Naive B cell (primary cell): ENCODE results near the gene BTG2. TPM values are rescaled to one million over a fixed set of nuclear protein-coding genes. Genes with fewer than 3 reads are reported as not detected.

ENCODE experiments used
- ATAC-seq, 2 donors: fragments of 150-1000 bp; cut with Tn5 transposase; 2 replicates each; pipeline ENCODE4 v1.10.0; 2021; ENCODE audit warnings: low read depth in 2 of 2, mild to moderate bottlenecking in 2 of 2, moderate library complexity in 2 of 2
- DNase-seq: peaks from one replicate; pipeline ENCODE4 v3.0.0; 2022
- H3K27ac Mint-ChIP-seq, 6 donors: one replicate each; pipeline ENCODE4 v1.8.0; 2020 to 2022; ENCODE audit warnings: mild to moderate bottlenecking in 6 of 6, mixed read lengths in 6 of 6, moderate library complexity in 5 of 6, inconsistent platforms in 2 of 6
- H3K27me3 Mint-ChIP-seq, 3 donors: one replicate each; pipeline ENCODE4 v1.8.0; 2021 to 2022; ENCODE audit warnings: mixed read lengths in 3 of 3, mild to moderate bottlenecking in 1 of 3
- H3K36me3 Mint-ChIP-seq, 2 donors: one replicate each; pipeline ENCODE4 v1.8.0; 2020 to 2022; ENCODE audit warnings: mixed read lengths in 2 of 2, inconsistent platforms in 1 of 2, mild to moderate bottlenecking in 1 of 2
- H3K4me1 Mint-ChIP-seq, 3 donors: one replicate each; pipeline ENCODE4 v1.8.0; 2020 to 2022; ENCODE audit warnings: mixed read lengths in 3 of 3, inconsistent platforms in 1 of 3, mild to moderate bottlenecking in 1 of 3, moderate library complexity in 1 of 3
- H3K4me3 Mint-ChIP-seq, 8 donors: one replicate each; pipeline ENCODE4 v1.8.0; 2020 to 2022; ENCODE audit warnings: mild to moderate bottlenecking in 8 of 8, mixed read lengths in 8 of 8, moderate library complexity in 8 of 8, inconsistent platforms in 2 of 8
- H3K9me3 Mint-ChIP-seq, 7 donors: one replicate each; pipeline ENCODE4 v1.8.0; 2020 to 2022; ENCODE audit warnings: mixed read lengths in 7 of 7, mild to moderate bottlenecking in 5 of 7, inconsistent platforms in 2 of 7, moderate library complexity in 1 of 7
- polyA plus RNA-seq, 6 donors: library from polyadenylated mRNA; unstranded; fragments of 300-500 nt; fragmentation: Illumina TruSeq; gene quantifications; one replicate each; pipeline ENCODE4 v1.2.3, GENCODE V29; 2021; ENCODE audit warnings: low read depth in 6 of 6

BTG2 gene
- polyA plus RNA-seq, 6 donors from 2014 or later, result 315 to 687 (median 417) TPM

GRCh38 chr1:203335503-203335902, 30.2 kb downstream of the BTG2 start:
- ATAC-seq, result no peak
- H3K4me3 Mint-ChIP-seq, result peak overlapping the region in 1 of 8 donors; percentile 57
- peak overlapping the region in 2 of 6 donors; percentile 7 to 49 for H3K27ac Mint-ChIP-seq

GRCh38 chr1:203336097-203336496, 30.8 kb downstream of the BTG2 start:
- H3K27ac Mint-ChIP-seq, result peak overlapping the region in 2 of 6 donors; percentile 7 to 12
- H3K4me3 Mint-ChIP-seq, result no peak overlapping the region
- ATAC-seq (no peak), DNase-seq (no peak)
- H3K36me3 Mint-ChIP-seq, result no peaks in the 10 kb centered on the region
- no peaks in the 10 kb centered on the region for H3K27me3 Mint-ChIP-seq
- H3K9me3 Mint-ChIP-seq, result no peaks in the 10 kb centered on the region
- peaks cover 25 to 33% (median 31%) of the 10 kb centered on the region in 3 donors for H3K4me1 Mint-ChIP-seq

More at GRCh38 chr1:203335503-203335902, 30.2 kb downstream of the BTG2 start:
- DNase-seq, result no peak
- no peaks in the 10 kb centered on the region for H3K36me3 Mint-ChIP-seq
- no peaks in the 10 kb centered on the region for H3K27me3 Mint-ChIP-seq
- H3K4me1 Mint-ChIP-seq, result peaks cover 25 to 34% (median 31%) of the 10 kb centered on the region in 3 donors
- H3K9me3 Mint-ChIP-seq, result no peaks in the 10 kb centered on the region

- Mint-ChIP-seq H3K27ac (peak overlapping the region in 3 of 6 donors; percentile 3 to 52 (median 45)), H3K4me1 (peaks cover 29 to 40% (median 32%) of the 10 kb centered on the region in 3 donors), H3K27me3 (peaks cover 5 to 21% (median 8%) of the 10 kb centered on the region in 3 donors), H3K9me3 (no peaks in the 10 kb centered on the region), H3K36me3 (no peaks in the 10 kb centered on the region), H3K4me3 (peak overlapping the region in 3 of 8 donors; percentile 13 to 64 (median 37))
- ATAC-seq (peak; percentile 75 to 77), DNase-seq (peak; percentile 65)
Measured at GRCh38 chr1:203338335-203339036, 33.2 kb downstream of the BTG2 start.

GRCh38 chr1:203340112-203340790, 34.9 kb downstream of the BTG2 start:
- no peak overlapping the region for H3K4me3 Mint-ChIP-seq
- H3K27me3 Mint-ChIP-seq, result peaks cover 5 to 36% (median 10%) of the 10 kb centered on the region in 3 donors

GRCh38 chr1:203342192-203342940, 37.0 kb downstream of the BTG2 start:
- Mint-ChIP-seq H3K4me3 (peak overlapping the region in 3 of 8 donors; percentile 47 to 73 (median 61)), H3K36me3 (no peaks in the 10 kb centered on the region), H3K9me3 (no peaks in the 10 kb centered on the region), H3K27me3 (peaks cover 5 to 46% (median 10%) of the 10 kb centered on the region in 3 donors), H3K27ac (peak overlapping the region in 1 of 6 donors; percentile 76), H3K4me1 (peaks cover 21 to 40% (median 26%) of the 10 kb centered on the region in 3 donors)
- peak; percentile 41 for DNase-seq
- peak; percentile 39 to 66 for ATAC-seq

More at GRCh38 chr1:203340112-203340790, 34.9 kb downstream of the BTG2 start:
- Mint-ChIP-seq H3K27ac (peak overlapping the region in 2 of 6 donors; percentile 23 to 59), H3K9me3 (no peaks in the 10 kb centered on the region), H3K36me3 (no peaks in the 10 kb centered on the region), H3K4me1 (peaks cover 29 to 40% (median 31%) of the 10 kb centered on the region in 3 donors)
- DNase-seq, result peak; percentile 65
- peak; percentile 71 to 73 for ATAC-seq

GRCh38 chr1:203343956-203344754, 38.8 kb downstream of the BTG2 start:
- Mint-ChIP-seq H3K27ac (peak overlapping the region in 1 of 6 donors; percentile 34), H3K4me3 (no peak overlapping the region), H3K4me1 (peaks cover 13 to 26% (median 19%) of the 10 kb centered on the region in 3 donors), H3K27me3 (peaks cover 16 to 56% (median 19%) of the 10 kb centered on the region in 3 donors), H3K36me3 (no peaks in the 10 kb centered on the region), H3K9me3 (no peaks in the 10 kb centered on the region)
- no peak for DNase-seq
- no peak for ATAC-seq

GRCh38 chr1:203346060-203346768, 40.9 kb downstream of the BTG2 start:
- H3K27ac Mint-ChIP-seq, result no peak overlapping the region
- DNase-seq (no peak), ATAC-seq (no peak)
- H3K27me3 Mint-ChIP-seq, result peaks cover 19 to 65% (median 26%) of the 10 kb centered on the region in 3 donors
- H3K4me1 Mint-ChIP-seq, result peaks cover 12 to 20% (median 14%) of the 10 kb centered on the region in 3 donors
- peaks cover 0 to 1% (median 0%) of the 10 kb centered on the region in 7 donors for H3K9me3 Mint-ChIP-seq
- H3K4me3 Mint-ChIP-seq, result peak overlapping the region in 1 of 8 donors; percentile 9
- no peaks in the 10 kb centered on the region for H3K36me3 Mint-ChIP-seq

- H3K9me3 Mint-ChIP-seq, result peaks cover 0 to 1% (median 0%) of the 10 kb centered on the region in 7 donors
Measured at GRCh38 chr1:203346769-203347102, 41.4 kb downstream of the BTG2 start.

GRCh38 chr1:203349166-203349565, 43.8 kb downstream of the BTG2 start:
- peaks cover 26 to 61% (median 38%) of the 10 kb centered on the region in 3 donors for H3K27me3 Mint-ChIP-seq
- no peak for DNase-seq
- no peak overlapping the region for H3K4me3 Mint-ChIP-seq
- peaks cover 0 to 12% (median 11%) of the 10 kb centered on the region in 3 donors for H3K4me1 Mint-ChIP-seq
- no peaks in the 10 kb centered on the region for H3K36me3 Mint-ChIP-seq
- no peak for ATAC-seq
- peak overlapping the region in 1 of 6 donors; percentile 16 for H3K27ac Mint-ChIP-seq
- peaks cover 0 to 1% (median 0%) of the 10 kb centered on the region in 7 donors for H3K9me3 Mint-ChIP-seq

More at GRCh38 chr1:203346769-203347102, 41.4 kb downstream of the BTG2 start:
- H3K36me3 Mint-ChIP-seq, result no peaks in the 10 kb centered on the region
- peaks cover 12 to 20% (median 17%) of the 10 kb centered on the region in 3 donors for H3K4me1 Mint-ChIP-seq
- no peak overlapping the region for H3K4me3 Mint-ChIP-seq
- peak overlapping the region in 3 of 6 donors; percentile 30 to 84 (median 65) for H3K27ac Mint-ChIP-seq
- DNase-seq (no peak), ATAC-seq (no peak)
- H3K27me3 Mint-ChIP-seq, result peaks cover 23 to 67% (median 26%) of the 10 kb centered on the region in 3 donors

GRCh38 chr1:203349773-203350524, 44.6 kb downstream of the BTG2 start:
- Mint-ChIP-seq H3K4me3 (peak overlapping the region in 1 of 8 donors; percentile 1), H3K27ac (no peak overlapping the region), H3K9me3 (peaks cover 0 to 1% (median 0%) of the 10 kb centered on the region in 7 donors), H3K27me3 (peaks cover 30 to 53% (median 38%) of the 10 kb centered on the region in 3 donors), H3K4me1 (peaks cover 0 to 12% (median 11%) of the 10 kb centered on the region in 3 donors), H3K36me3 (no peaks in the 10 kb centered on the region)
- no peak for DNase-seq
- no peak for ATAC-seq

- DNase-seq (no peak), ATAC-seq (peak; percentile 55 to 57)
- peaks cover 0 to 12% (median 11%) of the 10 kb centered on the region in 3 donors for H3K4me1 Mint-ChIP-seq
- peak within 1 kb of the TSS in 5 of 8 donors; percentile 21 to 66 (median 43) for H3K4me3 Mint-ChIP-seq
- H3K27me3 Mint-ChIP-seq, result peaks cover 33 to 52% (median 42%) of the 10 kb centered on the region in 3 donors
- no peaks in the 10 kb centered on the region for H3K36me3 Mint-ChIP-seq
- peaks cover 0 to 5% (median 2%) of the 10 kb centered on the region in 7 donors for H3K9me3 Mint-ChIP-seq
- H3K27ac Mint-ChIP-seq, result peak within 1 kb of the TSS in 3 of 6 donors; percentile 8 to 54 (median 38)
Measured at GRCh38 chr1:203351037-203351625, 45.8 kb downstream of the BTG2 start, which contains the start of gene FMOD. Gene FMOD (minus strand): TSS chr1:203351122. CDS start chr1:203348270, 2,852 bp downstream.
